ENCODE results near the gene IST1.
"Not testable (repeated sequence)": the region's sequence is repeated elsewhere in the genome, so short reads cannot be mapped to it uniquely, and the experiment has no call there.

Gene IST1

DNA sequence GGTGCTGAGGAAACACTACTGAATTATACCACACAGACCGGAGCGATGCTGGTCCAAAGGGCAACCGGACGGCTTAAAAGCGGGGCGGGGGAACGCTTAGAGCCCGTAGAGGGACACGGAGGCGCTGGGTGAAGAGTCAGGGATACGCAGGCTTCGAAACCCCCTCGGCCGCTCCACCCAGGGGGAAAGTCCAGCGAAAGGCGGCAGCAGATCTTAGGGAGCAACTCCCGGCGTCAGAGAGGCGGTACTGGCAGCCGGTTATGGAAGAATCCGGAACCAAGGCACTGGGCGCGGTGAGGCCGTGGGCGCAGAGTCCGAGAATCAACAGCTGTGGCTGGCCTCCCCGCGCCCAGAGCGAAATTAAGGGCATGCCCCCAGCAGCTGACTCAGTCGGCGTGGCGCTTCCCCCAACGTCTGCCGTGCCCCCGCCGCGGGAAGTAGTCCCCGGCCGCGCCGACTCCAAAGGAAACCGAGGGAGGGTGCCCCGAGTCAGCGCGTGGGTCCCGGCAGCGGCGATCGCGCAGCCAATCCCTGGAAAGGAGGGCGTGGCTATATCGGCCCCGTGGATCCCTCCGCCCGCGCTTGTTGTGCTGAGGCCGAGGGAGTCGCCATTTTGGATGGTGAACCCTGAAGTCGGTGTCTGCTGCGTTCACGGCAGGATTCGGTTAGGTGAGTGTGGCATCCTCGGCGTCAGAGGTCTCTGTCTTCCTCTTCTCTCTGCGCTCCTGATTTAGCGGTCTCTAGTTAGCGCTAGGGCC, at the start of gene IST1:
IST1 (plus strand) TSS at position 611 of the 758 bp plus-strand sequence. CDS start 20,110 bp downstream, outside the sequence.
- peak; percentile 80 for DNase-seq

DNA sequence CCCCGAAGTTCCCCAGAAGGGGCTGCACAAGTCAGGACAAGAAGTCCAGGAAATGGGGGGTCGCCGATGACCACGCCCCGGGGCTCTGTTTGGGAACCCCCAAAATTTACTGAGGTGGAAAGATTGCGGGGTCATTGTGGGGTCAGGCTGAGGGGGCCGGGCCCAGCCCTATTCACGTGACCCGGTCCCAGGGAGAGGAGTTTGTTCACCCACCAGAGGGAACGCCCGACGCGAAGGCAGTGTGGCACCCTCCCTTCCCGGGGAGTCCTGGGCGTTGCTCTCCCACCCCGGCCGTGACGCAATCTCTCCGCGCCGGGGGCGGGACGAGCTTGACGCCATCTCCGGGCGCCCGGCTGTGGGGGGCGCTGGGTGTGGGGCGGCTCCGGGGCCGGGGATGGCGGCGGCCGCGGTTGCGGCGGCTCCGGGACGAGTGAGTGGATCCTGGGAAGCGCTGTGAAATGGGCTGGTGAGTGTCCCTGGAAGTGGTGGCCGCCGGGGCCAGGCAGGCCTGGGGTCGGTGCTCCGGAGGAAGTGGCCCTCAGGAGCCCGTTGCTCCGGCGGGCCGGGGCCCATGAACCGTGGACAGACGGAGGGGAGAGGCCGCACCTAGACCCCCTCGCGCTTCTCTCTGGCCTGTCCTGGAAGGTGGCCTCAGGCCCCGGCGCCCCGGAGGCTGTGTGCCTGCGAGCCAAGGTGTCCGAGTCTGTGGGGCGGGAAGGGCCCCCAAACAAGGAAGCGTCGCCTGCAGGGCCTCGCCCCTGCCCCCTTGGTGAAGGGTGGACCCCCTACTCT, 49.5 kb upstream of the IST1 start, which contains the start of gene ATXN1L:
ATXN1L (plus strand) TSS at position 338 of the 792 bp plus-strand sequence. CDS start 3,765 bp downstream, outside the sequence.
- peak; percentile 50 for DNase-seq

DNA sequence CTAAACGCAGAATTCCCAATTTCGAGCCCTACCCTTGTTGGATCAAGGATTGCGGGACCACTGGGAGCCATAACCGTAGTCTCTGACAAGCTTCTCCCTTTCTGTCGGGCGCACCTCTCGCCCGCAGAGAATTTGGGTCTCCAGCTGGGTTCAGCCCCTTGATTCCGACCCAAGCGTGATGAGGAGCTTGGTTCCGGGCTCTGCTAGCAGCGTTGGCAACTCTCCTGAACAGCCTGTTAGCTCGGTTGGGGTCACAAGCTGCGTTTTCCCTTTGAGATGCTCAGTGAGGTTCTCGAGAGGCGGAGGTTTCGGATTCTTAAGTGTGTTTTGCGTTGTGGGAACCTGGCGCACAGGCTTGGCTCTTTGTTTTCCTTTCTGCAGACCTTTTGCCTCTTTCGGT, 48.9 kb upstream of the IST1 start:
- no peak for DNase-seq

DNA sequence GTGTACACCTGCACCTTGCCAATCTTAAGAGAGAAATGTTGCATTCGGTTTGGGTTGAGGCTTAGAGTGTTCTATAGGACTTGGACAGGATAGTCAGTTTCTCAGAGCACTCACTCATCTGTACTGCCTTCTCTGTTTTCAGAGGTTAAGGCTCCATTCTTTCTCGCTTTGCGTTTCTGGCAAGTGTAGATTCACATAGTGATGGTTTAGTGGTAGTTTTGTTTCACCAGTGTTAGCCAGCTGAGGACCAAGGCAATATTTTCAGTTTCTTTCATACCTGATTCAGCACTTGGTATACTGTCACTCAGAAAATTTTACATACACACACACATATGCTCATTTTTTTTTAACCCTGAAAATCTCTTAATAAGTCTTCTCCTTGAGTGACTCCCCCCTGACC, 48.2 kb upstream of the IST1 start:
- no peak for DNase-seq

DNA sequence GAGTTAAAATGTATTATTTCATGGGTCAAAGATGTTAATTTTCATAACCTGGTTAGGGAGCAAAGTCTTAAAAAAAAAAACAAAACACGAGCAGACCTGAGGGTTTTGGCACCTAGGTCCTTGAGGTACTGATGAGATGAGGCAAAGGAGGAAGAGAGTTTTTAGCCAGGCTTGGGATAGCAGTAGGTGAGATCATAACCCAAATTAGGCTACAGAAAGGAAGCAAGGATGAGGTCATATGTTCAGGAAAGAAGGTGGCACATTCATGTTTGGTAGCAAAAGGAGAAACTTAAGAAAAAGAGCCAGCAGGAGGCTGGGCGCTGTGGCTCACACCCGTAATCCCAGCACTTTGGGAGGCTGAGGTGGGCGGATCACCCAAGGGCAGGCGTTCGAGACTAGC, 46.7 kb upstream of the IST1 start:
- no peak for DNase-seq

DNA sequence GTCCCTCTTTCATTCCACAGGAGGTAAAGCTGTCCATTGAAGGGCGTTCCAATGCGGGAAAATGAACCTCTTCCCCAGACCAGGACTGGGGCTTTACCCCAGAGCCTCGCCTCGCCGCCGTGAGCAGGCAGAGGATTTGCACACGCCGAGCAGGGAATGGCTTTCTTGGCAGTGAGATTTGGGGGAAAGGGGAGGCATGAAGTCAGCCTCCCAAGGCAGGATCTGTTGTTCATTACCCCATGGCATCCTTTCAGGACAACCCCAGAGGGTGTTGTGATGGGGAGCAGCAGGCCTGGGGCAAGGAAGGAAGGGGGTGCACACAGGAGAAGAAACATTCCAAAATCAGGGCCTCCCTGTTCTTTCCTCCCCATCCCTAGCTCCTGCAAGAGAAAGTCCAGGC, 43.6 kb upstream of the IST1 start:
- no peak for DNase-seq

DNA sequence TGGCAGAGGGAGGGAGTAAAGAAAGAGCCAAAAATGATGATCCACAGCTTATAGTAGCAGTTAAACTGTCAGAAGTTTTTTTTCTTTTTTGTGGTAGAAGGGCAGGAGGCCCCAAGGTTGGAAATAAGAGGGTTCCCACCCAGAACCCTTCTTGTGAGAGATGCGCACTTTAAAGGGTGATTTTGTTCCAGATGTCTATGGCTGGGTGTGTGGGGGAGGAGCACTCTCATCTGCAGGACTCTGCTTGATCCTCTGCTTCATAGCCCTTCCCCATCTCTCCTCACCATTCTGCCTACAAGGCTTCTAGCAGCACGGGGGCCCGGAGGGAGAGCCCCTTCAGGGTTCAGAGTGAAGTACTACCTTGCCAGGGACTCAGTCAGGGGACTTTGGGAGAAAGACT, 43.2 kb upstream of the IST1 start:
- no peak for DNase-seq

DNA sequence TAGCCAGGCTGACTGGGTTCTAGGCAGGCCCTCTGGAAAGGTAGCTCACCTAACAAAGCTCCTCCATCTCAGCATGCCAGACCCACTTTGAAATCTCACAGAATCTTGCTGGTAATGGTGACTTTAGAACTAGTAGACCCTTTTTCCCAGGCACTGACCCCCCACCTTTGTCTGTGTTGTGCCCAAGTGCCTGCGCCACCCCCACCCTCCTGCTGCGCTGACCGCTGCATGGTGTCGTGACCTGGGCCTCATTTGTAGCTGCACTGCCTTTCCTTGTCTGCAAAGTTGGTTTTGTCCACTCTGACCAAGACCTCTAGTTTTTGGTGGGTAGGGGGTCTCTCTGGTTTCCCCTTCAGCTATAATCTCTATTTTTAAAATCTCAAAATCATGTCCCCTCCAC, 42.8 kb upstream of the IST1 start:
- no peak for DNase-seq

DNA sequence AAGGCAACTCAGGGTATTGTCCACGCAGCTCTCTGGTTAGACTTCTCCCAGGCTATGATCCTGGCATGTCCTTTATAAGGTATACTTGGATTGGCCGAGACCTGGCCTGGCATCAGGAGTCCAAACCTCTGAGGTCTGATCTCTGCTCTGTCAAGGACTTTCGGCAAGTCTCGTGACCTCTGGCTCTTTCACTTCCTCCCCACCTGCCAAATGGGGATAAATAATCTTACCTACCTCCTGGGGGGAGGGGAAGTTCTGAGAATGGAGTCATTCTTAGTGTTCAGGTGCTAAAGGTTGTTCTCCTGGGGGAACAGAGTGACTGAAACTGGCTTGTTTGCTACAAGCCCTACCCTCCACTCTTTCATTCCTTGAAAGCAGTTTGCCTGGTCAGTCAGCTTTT, 41.9 kb upstream of the IST1 start:
- DNase-seq: no peak

DNA sequence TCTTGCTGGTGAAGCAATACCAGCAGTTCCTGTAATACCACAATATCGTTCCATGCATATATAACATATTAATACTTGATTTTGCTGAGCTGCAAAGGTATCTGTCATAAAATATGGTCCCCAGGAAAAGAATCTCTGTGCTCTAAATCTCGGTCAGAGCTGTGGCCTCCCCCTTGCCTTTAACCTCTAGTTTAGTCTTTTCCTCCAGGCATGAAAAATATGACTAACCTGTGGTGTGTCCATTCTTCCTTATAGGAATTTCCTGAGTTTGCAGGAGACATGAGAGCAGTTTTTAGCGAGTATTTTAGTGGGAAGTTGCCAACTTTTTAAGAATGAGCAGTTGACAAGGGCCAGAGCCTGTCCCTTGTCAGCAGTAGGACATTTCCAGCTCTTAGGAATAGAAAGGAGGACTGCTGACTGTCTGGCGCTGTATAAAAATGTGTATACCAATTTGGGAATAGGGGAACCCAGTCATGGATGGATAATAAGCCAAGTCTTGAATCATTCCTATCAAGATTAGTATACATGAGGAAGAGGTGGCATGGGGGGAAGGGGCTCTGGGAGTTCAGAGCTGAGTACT, 40.9 kb upstream of the IST1 start:
- DNase-seq: no peak

DNA sequence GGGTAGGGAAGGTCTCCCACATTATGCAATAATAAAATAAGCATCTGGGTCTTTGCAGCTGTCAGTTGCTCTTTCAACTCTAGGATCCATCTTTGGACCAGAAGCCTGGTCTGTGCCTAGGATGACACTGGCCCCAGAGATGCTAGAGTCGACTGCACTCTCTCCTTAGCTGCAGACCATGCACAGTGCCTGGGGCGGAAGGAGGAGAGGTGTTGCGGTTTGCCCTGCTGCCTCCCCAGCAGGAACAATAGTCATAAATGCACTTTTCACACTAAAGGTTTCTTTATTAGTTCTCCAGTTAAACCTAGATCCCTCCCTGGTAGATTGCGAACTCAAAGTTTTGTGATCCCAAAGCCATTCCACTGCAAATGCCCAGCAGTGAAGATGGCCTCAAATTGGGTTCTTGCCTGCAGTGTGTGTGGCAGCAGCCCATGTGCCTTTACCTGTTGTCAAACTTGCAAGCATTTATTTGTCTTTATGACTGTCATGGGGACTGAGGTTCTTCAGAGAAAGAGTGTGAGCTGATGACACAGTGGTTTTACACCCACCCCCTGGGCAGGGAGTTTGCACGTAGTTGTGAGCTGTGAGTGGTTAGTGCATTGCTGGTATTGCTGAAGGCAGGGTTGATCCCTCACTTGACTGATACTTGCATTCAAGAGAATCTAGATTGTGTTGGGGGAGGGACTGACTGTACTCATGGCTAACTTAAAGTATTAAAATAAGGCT, 39.2 kb upstream of the IST1 start:
- DNase-seq: no peak

DNA sequence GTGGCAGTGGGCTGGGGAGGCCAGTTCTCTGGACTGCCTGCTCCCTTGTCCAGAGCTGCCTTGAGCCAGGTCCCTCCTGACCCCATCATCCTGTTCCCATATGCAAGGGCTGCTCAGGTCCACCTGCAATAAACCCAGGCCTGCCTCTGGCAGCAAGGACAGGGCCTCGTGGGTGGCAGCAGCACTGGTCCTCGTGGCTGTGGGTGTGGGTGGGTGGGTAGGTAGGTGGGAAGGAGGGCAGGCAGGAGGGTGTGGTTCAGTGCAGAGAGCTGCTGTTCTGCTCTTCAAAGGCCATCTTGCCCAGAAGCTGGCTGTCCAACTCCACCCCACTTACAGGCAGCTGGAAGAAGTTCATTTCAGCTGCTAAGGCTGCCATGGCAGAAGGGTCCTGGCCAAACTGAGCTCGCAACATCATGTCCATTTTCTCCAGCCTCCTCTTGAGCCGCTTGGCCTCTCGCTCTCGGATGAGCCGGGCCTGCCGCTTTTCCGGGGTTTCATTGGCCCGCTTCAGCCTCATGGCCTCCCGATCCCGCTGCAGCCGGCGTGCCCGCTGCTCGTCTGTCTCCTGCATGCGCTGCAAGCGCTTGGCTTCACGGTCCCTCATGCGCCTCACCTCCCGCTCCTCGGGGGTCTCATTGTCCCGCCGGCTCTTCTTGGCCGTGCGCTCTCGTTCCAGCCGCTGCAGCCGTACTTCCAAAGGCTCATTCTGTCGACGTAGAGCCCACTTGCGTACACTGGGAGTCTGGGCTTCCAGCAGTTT, 35.4 kb upstream of the IST1 start:
- no peak for DNase-seq

DNA sequence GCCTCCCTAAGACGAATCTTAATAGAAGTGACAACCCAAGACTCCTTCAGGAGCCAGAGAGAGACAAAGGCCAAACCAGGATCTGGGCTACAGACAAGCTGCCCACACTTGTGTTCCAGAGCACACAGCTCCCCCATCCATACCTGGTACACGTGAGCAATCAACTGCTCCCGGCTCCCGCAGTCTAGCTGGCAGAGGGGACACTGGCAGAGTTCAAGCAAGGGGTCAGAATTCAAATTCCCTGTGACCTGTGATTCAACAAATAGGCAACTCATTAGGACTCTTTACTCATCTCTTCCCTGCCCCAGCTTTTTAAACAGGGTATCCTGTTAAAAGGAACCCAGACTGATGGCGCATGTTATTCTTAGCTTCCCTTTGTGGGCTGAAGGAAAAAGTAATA, 31.3 kb upstream of the IST1 start:
- no peak for DNase-seq

DNA sequence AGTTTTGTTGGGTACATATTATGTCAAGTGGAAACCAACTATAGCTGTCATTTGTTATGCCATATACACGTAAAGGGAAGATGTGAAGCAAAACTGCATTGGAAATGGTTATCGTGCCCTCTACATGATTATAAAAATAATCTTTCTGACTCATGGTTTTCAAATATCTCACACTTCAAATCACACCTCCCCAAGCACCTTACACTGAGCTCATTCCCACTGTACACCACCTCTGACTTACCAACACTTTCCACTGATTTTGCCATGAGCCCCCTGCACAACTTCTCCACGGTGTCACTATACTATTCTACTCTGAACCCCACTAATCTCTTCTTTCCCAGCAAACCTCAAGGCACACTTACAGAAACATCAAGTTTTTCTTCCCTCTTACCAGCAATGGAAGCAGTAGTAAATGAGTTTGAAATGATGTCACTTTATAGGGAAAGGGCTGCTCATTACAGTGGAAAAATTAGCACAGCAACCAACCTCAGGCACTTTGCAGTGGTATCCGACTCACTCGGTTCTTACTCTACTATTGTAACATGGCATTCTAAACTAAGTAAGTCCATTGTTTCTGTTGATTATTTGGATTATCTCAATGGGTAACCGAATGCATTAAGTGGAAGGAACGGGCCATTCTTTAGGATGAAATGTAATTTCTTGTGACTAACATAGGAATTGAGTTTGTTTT, 30.0 kb upstream of the IST1 start:
- DNase-seq: no peak

DNA sequence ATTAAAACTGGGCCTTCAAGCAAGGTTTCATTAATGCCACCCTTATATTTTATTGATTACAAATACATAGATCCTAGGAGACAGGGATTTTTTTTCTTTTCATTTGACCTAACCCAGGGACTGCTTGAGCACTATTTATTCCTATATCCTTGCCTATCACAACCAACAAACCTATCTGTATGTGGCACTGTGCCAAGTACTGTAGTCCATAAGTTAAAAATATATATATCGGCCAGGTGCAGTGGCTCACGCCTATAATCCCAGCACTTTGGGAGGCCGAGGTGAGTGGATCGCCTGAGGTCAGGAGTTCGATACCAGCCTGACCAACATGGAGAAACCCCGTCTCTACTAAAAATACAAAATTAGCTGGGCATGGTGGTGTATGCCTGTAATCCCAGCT, 28.2 kb upstream of the IST1 start:
- not testable (repeated sequence) for DNase-seq

DNA sequence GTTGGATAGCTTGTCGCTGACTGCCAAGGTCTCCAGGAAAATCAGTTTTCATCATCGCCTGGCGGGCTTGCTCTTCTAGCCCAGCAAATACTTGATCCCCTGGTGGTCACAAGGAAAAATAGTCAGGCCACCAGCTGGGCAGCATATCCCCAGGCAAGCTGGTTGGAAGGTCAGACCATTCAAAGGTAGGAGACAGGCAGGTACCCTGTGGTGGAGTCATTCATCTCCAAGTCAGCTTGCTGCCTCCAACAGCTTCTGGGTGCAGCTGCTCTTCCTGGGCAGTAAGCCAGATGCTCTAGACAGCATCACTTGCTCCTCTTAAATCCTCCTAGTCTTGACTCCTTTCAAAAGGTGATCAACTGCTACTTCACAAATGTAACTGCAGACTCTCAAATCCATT, 27.4 kb upstream of the IST1 start:
- no peak for DNase-seq

DNA sequence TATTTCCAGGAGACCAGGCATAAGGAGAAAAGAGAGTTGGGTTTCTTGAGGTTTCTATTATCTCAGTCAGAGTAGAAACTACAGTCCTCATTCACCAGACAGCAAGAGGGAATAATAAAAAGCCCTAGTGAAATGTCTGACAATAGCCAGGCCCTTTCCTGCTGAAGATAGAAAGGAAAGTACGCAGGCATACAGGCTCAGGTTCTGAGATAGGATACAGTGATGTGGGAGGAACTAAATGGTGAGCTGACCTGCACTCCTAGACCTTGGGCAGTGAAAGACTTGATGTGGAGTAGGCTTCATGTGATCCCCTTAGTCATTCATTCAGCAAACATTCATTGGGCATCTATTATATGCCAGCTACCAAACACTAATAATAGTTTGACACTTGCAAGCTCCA, 26.2 kb upstream of the IST1 start:
- DNase-seq: no peak

DNA sequence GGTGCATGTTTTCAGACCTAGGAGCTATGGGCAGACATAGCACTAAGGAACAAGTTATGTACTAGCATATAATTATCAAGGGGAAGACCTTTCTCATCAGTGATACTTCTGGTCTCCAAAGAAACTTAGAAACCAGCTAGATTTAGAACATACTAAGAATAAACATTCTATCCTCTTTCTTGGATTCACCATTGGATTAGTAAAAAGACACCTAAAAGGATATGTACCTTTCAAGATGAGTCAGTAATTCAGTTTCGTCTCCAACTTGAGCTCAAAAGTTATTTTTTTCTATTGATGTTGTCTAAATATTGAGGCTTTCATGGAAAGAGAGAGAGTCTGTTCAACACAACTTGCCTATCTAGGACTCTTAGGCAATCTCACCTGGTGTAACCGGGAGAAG, 24.5 kb upstream of the IST1 start:
- no peak for DNase-seq

DNA sequence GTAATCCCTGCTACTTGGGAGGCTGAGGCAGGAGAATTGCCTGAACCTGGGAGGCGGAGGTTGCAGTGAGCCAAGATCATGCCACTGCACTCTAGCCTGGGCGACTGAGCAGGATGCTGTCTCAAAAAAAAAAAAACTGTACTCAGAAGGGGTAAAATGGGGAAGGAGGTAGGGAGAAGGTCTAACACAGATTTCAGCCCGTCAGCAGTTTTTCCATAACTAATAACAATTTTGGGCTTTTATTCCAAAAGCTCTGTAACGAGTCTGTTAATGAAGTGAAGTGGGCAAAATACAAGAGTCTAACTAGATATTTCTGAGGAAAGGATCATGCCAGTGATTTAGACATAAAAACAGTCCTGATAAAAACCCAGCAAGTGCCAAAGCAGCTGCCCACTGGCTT, 22.1 kb upstream of the IST1 start:
- no peak for DNase-seq

DNA sequence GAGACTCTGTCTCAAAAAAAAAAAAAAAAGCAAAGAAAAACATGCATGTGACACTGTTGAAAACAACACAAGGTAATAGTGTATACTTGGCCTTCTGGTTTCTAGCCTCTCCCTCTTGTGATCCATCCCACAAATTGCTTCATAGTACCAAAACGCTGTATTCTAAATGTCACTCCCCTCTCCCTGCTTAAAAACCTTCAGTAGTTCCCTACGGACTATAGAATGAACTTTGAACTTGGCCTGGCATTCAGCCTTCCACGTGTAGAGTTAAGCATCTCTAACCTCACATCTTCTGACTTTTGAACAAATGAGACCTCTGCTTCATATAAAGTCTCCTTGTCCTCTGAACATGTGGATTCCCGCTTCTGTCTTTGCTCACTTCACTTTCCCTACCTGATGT, 16.4 kb upstream of the IST1 start:
- DNase-seq: no peak

DNA sequence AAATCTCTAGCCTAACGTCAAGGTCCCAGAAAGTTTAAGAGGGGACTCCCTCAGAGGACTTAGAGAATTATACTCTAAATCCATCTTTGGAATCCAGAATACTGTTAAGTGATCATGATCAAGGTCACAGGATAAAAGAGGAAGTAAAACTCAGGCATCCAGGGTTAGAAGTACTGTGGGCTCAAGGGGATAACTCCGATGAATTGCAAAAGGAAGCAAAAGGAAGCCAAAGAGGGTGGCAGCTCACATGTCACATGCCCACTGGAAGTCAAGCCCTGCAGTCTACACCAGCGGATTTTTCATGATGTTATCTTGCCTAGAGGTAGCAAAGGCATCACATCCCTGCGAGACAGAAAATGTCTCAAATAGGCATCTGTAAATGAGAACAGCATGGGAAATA, 15.2 kb upstream of the IST1 start:
- DNase-seq: no peak

Data from NCI-H446 treated with DMSO at 0.1 percent for 48 hours (cell line).